ENCODE measurements around the gene TLR3. TPM values are rescaled to one million over a fixed set of nuclear protein-coding genes. Genes with fewer than 3 reads are reported as not detected.

The TLR3 gene
- total and polyA plus RNA-seq, 2 of the 8 experiments (the other 6 are each of a cell fraction or from before 2014, with no cell fraction given), result 1.00 to 2.6 TPM

GRCh38 chr4:186134257-186134656, 65.3 kb downstream of the TLR3 start:
- Histone ChIP-seq H3K14ac (ENCODE audit: insufficient read length) (no peak overlapping the region), H2BK12ac (ENCODE audit: low read depth, low read length) (no peak overlapping the region), H2BK5ac (ENCODE audit: low read depth, low read length) (no peak overlapping the region), H3K18ac (ENCODE audit: extremely low read depth, low read length) (no peak overlapping the region), H2BK15ac (ENCODE audit: low read length) (no peak overlapping the region), H3K4me1 (replicated peaks in 1 of 4; ENCODE audit: control insufficient read depth in 3 of 4, insufficient read depth in 4 of 4, low read length in 3 of 4) (peaks cover 4 to 12% (median 8%) of the 10 kb centered on the region in 4 experiments), H2AK5ac (ENCODE audit: low read depth, low read length) (no peak overlapping the region), H3K27ac (ENCODE audit: low read depth, low read length) (no peak overlapping the region), H3K9me3 (ENCODE audit: insufficient read depth in 2 of 2, low read depth in 1 of 2, low read length in 1 of 2) (no peaks in the 10 kb centered on the region), H4K91ac (replicated peaks; ENCODE audit: insufficient read length, low read length) (no peak overlapping the region), H3K27me3 (replicated peaks in 1 of 4; ENCODE audit: control insufficient read depth in 3 of 4, extremely low read depth in 1 of 4, insufficient read depth in 3 of 4, low read length in 3 of 4) (no peaks in the 10 kb centered on the region), H3K23me2 (ENCODE audit: low read depth, low read length) (no peaks in the 10 kb centered on the region), H3K4me2 (ENCODE audit: insufficient read depth in 1 of 2, low read depth in 2 of 2, low read length in 2 of 2) (no peak overlapping the region), H4K8ac (ENCODE audit: extremely low read depth, insufficient read depth, low read length) (no peak overlapping the region), H3K56ac (replicated peaks; ENCODE audit: insufficient read length, low read depth, low read length) (no peak overlapping the region), H3K9ac (replicated peaks in 1 of 4; ENCODE audit: extremely low read depth in 1 of 4, low read depth in 3 of 4, low read length in 3 of 4) (no peak overlapping the region), H3K4ac (replicated peaks; ENCODE audit: insufficient read length, low read depth, low read length) (no peak overlapping the region), H2BK20ac (ENCODE audit: low read length) (no peak overlapping the region), H3K23ac (ENCODE audit: insufficient read length) (no peak overlapping the region), H4K5ac (ENCODE audit: insufficient read length, low read depth, low read length) (no peak overlapping the region), H3K79me1 (ENCODE audit: low read depth, low read length) (no peaks in the 10 kb centered on the region), H3K79me2 (ENCODE audit: control insufficient read depth in 1 of 2, insufficient read depth in 2 of 2, low read length in 2 of 2) (no peaks in the 10 kb centered on the region), H2BK120ac (replicated peaks; ENCODE audit: low read depth, low read length) (no peak overlapping the region), H3K36me3 (ENCODE audit: control insufficient read depth in 2 of 4, insufficient read depth in 4 of 4, low read length in 3 of 4) (no peaks in the 10 kb centered on the region), H3K4me3 (ENCODE audit: extremely low read depth in 1 of 4, insufficient read depth in 2 of 4, low read depth in 3 of 4, low read length in 4 of 4) (no peak overlapping the region), H4K20me1 (replicated peaks in 1 of 2; ENCODE audit: control insufficient read depth in 1 of 2, insufficient read depth in 2 of 2, low read length in 2 of 2) (no peaks in the 10 kb centered on the region), H2AFZ (ENCODE audit: low read length) (no peak overlapping the region)
- FAIRE-seq, result no peak
- TF ChIP-seq TCF12 (IDR thresholded peaks at IDR 0.05; ENCODE audit: low read depth, low read length), result no peak
- ChIA-PET CTCF (ENCODE audit: partially characterized antibody) (interaction anchor here (0.6 to 4.7 kb wide), 10 partner anchors 18 to 245 kb away, joined by 3 to 26 read pairs (median 4); partner anchors contain the start of genes FAM149A and TLR3), POLR2A (ENCODE audit: partially characterized antibody) (no interaction called here)
- DNase-seq (ENCODE audit: low read depth in 1 of 2, low spot score in 2 of 2), result no peak
- 84% methylated on average over 3 of the region's 3 CpGs; no CpG with 5 or more reads in 1 of the 2 experiments for WGBS, 2 experiments (ENCODE audit: extremely low coverage in 1 of 2, insufficient coverage in 1 of 2, insufficient read length in 1 of 2, insufficient replicate concordance in 2 of 2, low coverage in 1 of 2, low lambda C conversion rate in 2 of 2, missing lambda C conversion rate in 1 of 2)
